LoVo (cell line): ENCODE data around the gene DNMT3A.

Experiments used
- DNase-seq: peaks from one replicate; pipeline ENCODE4 v3.0.0-alpha.2; 2016; ENCODE audit warnings: low spot score

The DNMT3A gene

DNA sequence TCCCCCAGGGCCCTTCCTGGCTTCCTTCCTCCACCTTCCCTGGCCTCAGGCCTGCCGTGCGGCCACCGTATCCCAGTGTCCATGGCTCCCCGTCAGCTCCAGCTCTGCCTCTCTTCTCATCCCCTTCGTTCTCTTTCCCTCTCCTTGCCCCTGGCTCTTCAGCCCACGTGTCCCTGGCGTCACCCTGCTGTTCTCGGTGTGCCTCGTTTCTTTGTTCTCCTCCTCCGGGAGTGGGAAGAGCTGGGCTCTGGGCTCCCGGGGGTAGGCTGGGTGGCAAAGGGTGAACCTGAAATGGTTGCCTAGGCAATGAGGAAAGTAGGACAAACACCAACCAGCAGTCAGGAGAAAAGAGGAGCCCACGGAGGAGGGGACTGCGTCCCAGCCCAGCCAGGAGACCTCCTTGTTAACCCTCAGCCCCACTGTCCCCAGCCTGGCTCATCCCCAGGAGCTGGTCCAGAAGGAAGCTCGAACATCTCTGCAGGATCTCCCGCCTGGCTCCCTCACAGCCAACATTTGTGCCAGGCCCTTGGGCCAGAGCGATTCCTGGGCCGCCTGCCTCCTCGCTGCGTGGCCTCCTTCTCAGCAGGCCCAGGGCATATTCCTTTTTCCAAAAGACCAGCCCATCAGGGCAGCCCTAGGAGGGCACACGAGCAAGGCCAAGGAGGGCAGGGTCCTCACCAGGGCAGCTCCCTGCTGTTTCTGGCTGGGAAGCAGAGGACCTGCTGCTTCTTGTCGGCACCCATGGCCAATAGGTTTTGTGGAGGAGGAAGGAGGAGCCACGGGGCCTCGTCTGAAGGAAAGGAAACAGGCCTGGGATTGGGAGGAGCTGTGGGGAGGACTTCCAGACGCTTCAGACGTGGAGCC lies 30.9 kb upstream of the DNMT3A start:
- DNase-seq = no peak

DNA sequence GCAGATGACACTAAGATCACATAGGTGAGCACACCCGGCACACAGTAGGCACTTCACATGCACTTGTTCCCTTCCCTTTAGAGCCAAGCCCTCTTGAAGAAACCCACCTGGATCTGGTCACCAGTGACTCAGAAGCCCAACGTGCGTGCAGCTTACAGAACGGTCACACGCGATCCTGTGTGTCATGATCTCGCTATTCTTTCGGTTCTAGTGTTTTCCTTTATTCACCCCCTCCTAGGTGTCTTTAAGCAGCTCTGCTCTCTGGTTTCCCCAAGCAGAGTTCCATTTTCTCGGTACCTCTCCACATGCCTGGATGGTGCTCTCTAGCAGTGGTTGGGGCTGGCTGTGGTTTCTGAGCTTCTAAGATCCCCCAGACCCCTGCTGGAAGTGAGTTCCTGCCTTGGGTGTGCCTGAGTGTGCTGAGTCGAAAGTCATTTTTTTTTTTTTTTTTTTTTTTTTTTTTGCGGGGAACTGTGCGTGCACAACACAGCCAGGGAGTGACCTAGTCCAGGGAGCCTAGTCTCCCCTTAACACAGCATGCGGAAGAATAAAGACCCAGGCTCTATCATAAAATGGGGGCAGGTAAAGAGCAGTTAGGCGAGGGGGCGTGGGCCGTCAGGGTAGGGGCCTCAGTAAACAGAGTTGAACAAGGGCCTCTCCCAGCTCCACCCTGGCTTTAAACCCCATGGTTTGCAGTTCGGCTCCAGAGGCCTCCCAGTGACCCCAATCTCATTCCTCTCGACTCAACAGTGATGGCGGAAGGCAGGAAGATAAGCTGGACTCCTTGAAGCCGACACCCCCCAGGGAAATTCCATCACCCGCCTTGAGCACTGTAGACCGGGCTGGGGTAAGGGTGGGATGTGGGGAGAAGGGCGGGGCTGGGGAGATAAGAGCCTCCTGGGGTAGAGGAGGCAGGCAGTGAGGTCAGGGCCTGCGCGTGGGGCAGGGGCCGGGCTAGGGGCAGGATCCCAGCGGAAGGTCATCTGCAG lies 29.8 kb upstream of the DNMT3A start:
- DNase-seq = no peak

DNA sequence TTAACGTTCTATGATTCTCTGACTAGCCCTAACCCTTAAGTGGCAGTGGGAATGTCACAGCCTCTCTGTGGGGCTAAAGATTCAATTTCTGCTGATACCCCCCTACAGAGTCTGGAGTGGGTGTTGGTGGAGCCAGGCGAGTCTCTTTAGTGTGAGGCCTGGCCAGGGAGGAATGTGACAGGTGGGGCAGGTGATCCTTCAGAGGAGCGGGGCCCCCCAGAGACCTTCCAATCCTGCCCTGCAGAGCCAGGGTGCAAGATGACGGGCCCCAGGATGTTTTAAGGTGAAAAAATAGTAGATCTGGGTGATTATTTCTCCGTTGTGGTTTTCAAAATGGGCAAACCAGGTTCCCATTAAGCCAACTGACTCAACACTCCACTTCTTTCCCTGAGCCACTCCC lies 28.2 kb upstream of the DNMT3A start:
- DNase-seq = no peak

DNA sequence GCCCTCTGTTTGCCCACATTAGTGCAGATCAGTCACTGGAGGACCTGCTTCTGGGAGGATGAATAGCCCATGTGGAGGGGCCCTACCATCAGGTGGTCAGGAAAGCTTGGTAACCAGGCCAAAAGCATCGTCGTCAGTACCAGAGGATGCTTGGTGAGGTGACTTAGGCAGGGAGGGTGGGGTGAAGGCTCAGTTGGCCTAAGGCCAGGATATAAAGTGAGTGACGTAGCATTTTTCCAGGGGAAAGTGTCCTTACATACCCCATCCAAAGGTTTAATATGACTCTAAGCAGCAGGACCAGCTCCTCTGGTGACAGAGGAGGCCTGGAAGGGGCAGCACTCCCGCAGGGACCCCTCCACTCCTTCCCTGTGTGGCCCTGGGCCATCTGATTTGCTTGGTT lies 27.7 kb upstream of the DNMT3A start:
- DNase-seq = no peak

DNA sequence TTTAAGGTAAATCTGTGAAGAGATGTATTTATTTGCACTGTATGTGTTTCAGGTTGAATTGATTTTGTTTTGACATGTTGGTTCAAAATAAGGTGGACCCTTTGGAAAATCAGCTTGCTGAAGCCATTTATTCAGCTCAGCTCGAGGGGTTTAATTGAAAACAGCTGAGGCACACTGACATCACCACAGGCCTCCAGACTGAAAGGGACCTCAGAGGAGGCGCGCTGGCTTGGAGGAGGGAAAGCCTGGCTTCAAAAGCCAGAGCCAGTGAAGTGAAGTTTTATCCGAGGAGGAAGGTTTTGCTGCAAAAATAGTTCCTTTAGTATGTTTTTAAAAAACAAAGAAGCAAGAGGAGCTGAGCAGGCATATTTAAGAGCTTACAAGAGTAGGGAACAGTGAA lies 26.9 kb upstream of the DNMT3A start:
- DNase-seq = no peak

DNA sequence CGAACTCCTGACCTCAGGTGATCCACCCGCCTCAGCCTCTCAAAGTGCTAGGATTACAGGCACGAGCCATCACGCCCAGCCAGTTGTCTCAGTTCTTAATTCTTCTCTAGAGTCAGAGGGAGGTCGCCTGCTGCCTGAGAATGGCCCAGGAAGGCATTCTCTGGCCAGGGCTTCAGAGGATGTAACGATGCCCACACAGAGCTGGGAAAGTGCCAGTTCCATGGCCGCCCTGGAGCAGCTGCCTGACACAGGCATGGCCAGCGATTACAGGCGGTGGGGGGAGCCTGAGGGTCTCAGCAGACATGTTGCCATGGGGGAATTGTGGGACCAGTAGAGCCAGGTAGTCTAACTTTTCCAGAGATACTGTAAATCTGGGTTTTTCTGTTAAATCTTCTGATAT lies 25.6 kb upstream of the DNMT3A start:
- DNase-seq = no peak

DNA sequence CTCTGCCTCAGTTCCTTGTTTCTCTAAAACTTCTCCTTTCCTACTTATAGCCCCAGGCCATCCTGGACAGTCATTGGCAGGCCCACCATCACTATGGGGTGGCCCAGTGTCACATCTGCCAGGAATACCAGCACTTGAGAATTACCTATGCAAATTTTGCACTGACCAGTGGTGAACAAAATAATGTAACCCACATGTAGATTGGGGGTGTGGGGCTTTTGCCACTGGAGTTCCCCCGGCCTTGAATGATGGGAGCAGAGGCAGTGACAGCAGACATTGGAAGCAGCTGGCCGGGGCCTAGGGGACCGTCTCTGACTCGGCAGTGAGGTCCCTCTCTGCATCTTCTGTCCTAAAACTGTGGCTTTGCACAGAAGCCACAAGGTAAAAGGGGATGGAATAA lies 24.9 kb upstream of the DNMT3A start:
- DNase-seq = no peak

DNA sequence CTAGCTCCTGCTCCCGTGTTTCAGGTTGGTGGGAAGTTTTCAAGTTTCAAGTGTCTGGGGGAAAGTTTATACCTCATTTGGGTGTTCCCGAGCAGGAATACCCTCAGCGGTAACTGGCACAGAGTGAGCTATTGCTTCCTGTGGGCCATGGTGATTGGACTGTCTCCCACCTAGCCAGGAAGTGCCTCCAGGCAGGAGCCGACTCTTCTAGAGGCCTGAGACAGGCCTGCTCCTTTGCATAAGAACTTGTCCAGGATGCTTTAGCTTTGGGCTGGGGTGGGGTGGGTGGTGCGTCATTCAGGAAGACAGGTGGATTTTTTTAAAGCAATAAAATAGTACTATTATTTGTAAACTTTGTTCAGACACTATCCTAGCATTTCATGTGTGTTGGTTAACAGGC lies 23.5 kb upstream of the DNMT3A start:
- DNase-seq = no peak

DNA sequence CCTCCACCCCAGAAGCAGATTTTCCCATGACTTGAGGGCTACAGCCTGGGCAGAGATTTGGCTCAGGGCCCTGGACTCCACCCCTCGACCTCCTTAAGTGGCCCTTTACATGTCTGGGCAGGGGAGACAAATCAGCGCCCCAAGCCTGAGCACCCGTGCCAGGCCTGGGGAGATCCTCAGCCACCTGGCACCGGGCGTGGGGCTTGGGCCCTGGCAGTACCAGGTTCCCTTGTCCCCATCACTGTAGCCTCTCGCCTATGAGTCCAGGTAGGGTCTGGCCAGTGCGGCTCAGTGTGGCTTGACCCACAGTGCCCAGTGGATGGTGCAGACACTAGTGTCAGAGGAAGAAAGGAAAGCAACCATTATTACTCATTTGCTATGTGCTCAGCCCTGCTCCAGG lies 22.0 kb upstream of the DNMT3A start:
- no peak for DNase-seq

DNA sequence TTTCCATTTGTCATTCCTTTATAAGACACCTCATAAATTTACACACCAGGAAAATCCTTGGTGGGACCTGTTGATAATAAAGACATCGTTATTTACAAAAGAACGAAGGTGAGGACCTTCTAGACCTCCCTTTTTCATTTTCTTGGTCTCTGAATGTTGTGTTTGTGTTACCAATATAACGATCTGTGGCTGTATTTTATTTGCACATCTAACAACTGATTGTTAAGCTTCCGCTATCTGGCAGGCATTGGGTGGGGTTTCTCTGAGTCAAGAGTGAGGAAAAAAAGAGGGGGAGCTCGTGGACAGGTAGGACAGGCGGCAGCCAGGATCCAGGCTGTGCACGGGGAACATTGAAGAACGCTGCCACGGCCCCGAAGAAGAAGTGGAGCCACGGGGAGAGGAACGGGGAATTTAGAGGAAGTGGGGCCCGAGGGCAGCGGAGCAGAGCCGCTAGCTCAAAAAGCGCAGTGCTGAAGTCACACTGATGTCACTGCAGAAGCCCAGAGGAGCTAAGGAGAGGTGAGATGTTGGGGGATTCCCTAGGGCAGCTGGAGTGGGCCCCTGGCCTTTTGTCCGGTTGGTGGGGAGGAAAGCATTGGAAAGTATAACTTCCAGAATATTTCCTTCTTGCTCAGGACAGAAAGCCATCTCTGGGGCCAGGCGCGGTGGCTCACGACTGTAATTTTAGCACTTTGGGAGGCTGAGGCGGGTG lies 20.9 kb upstream of the DNMT3A start:
- peak; percentile 42 for DNase-seq

DNA sequence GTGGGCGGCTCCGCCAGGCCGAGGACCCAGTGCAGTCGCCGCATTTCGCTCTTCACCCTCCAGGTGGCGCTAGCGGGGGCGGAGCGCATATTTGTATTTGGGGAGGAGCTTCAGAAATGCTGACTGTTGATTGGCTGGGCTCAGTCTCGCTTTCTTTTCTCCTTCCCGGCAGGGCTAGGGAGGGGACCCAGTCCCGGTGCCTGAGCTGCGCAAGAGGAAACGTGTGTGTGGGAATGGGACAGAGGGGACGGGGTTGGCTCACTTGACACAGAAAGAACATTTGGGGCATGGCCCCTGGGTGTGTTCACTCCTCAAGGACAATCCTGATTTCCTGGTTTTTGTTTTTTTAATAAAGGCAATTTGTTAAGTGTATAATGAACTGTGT lies 20.3 kb upstream of the DNMT3A start:
- DNase-seq = peak; percentile 94

DNA sequence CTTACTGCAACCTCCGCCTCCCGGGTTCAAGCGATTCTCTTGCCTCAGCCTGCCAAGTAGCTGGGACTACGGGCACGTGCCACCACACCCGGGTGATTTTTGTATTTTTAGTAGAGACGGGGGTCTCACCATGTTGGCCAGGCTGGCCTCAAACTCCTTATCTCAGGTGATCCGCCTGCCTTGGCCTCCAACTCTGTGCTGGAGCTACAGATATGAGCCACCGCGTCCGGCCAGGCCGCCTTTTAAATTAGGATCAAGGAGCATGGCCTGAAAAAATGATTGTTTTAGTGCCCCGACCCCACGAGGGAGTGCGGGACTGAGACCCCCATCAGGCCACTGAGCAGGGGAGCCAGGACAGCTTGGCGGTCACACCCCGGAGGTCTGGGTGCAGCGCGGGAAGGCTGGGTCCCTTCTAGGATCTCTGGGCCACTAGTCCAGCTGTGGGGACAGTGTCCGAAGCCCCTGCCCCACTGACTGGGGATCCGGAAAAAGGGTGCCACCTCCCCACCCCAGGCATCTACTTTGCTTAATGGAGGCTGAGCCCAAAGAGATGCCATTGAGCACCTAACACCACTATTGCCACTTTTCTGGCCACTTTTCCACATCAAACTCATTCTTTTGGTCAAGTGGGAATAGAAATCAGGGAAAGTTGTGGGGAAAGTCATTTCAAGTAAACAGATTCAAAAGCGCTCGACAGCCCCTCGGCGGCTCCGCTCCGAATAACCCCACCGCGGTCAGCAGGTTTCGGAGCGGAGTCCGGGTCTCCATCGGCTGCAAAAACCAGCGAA lies 19.7 kb upstream of the DNMT3A start:
- DNase-seq = no peak

DNA sequence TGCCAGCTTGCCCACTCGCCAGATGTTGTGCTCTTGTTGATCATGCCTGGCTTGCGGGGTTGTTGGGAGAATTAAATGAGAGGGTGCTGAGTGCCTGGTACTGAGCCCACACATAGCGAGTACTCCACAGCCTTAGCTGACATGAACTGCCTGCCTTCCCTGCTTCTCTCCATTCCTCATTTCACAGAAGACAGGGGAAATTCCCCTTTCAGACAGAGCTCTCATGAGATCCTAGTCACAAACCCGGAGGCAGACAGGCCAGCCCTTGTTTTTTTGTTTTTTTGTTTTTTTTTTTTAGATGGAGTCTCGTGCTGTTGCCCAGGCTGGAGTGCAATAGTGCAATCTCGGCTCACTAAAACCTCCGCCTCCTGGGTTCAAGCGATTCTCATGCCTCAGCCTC lies 17.1 kb upstream of the DNMT3A start:
- DNase-seq = no peak

DNA sequence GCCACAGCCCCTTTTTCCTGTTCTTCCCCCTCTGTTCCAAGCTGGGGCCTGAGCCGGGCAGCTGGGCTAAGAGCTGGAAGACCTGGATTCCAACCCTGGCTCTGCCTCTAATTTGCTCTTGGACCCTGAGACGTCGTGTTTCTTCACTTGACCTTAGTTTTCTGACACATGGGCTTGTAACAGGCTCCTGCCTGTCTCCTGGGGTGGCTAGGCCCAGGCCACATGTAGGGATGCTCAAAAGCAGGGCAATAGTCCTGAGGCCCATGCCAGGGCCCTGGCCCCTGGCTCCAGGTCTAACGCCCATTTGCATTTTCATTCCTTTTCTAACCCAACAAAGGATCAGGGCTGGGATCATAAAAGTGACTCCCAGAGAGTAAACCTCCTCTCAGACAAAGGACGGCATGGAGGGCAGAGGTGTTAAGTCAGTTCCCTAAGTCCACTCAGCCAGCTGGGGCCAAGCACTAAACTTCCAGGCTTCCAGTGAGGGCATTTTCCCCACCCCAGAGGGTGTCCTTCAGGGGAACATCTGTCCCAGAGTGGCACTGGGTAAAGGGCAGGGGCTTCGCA lies 16.6 kb upstream of the DNMT3A start:
- no peak for DNase-seq

DNA sequence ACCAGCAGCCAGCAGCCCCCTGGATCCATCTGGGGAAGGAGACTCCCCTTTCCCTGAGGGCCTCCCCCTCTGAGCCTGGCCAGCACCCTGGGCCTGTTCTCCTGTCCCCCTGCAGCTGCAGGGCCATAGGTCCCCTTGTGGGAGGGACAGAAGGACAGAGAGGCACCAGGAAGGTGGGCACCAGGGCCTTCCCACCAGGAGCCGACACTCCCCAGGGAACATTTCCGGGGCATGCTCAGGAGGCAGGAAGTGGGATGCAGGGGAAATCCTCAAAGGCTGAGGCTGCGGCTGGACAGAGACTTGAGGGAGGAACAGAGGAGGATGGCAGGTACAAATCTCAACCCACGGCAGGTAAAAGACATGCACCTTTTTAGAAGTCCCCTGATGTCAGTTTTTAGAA lies 14.4 kb upstream of the DNMT3A start:
- no peak for DNase-seq

DNA sequence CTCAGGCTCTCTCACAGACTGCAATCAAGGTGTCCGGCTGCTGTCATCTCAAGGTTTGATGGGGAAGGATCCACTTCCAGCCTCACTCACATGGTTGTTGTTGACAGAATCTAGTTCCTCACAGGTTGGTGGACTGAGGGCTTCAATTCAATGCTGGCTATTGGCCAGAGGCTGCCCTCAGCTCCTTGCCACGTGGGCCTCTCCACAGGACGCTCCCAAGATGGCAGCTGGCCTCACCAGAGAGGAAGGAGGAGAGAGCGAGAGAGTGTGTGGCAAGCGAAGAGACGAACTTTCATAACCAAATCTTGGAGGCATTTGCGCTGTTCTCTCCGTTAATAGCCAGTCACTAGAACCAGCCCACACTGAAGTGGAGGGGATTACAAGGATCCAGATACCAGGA lies 13.5 kb upstream of the DNMT3A start:
- no peak for DNase-seq

DNA sequence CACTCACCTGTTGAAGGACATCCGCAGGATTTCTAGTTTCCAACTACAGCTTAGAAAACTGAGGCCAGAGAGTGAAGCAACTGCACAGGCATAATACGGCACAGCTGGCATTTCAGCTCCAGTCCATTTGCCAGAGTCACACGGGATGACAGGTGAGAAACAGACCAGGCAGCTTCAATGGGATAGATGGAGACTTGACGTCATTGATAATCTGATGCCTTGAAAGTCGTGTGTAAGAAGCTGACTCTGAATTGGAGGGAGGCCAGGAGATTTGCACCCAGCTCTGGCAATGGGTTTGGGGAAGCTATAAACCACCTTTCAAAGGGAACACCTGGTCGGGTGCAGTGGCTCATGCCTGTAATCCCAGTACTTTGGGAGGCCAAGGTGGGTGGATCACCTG lies 12.4 kb upstream of the DNMT3A start:
- DNase-seq = no peak

DNA sequence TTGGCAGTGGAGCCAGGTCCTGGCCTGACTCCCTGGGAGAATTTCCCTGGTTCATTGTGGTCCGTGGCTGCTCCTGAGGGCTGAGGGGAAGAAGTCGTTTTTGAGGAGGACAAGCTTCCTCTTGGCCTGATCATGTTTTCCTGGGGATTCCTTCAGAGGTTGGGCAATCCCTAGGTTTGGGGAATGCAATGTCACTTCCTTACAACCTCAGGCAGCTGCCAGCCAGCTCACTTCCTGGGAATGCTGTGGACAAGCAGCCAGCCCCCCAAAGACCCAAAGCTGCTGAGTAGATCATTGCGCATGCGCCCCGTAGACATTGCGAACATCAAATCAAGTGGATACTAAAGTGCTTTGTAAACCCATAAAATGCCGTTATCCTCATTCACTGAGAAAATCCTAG lies 7.7 kb upstream of the DNMT3A start:
- DNase-seq = no peak

DNA sequence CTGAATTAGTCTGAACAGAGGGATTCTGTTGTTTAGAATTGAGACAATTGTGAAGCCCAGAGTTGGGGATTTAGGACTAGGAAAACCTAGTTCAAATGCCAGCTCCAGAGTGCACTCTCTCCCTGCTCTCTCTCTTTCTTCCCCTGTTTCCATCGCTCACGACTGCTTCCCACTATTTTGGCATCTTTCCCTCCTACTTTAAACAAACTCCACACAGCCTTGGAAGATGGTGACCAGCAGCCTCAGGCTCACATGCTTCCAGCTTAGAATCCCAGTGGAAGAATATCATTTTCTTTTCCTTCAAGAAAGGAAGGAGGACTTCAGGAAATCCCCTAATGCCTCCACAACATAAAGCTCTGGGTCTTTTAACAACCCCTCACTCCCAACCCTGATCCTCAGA lies 6.1 kb upstream of the DNMT3A start:
- DNase-seq = no peak

DNA sequence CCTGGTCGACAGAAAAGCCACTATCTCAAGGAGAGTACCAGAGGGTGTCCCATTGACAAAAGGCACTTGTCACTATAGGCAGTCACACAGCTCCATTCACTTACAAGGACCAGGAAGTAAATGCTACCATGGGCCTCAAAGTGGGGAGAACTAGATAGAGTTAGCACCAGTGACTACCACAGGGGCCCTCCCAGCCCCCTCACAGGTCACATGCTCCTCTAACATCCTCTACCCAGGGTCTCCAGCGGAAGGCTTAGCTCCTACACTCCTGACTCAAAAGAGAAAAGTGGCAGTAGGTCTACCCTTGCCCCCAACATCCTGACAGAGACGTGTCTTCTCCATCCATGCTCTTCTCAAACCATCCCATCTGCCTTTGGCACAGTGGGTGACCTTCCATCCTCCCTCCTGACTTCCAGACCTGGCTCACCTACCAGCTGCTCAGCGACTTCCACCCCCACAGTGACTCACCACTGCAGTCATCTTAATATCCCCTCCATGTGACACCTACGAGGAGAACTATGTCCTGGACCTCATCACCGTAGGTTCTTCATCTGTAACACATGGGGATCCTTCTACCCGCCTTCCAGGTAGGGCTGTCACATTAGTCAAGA lies 5.6 kb upstream of the DNMT3A start:
- DNase-seq = peak; percentile 26
